Hepatocyte (in vitro differentiated cells): ENCODE data around the gene ACACA.

Source experiments
- CTCF ChIP-seq: fragments of 200-600 bp; sonication (generic); IDR thresholded peaks from 2 replicates; pipeline ENCODE4 v1.5.1; 2016; ENCODE audit warnings: antibody characterized with exemption, mild to moderate bottlenecking; ENCODE audit not compliant: poor library complexity
- EZH2 ChIP-seq: fragments of 200-600 bp; sonication (generic); IDR thresholded peaks from 2 replicates; pipeline ENCODE4 v1.6.1; 2016; ENCODE audit warnings: antibody characterized with exemption, mild to moderate bottlenecking, borderline replicate concordance

DNA sequence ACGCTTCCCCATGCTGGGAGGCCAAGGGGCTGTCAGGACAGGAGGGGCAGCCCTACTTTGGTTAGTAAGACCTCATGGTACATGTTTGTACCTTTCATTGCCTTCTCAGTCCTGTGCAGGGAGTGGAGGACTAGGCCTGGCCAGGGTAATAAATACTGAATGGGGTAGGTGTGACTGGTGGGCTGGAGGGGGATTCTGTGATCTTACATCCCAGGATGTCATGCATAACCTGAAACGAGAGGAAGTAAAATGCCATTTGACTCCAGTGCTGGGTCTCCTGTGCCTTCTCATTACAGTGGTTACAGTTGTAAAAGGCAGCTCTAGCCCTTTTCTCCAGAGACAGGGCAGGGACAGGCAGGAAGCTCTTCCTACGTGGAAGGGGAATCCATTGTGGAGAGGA, 319.7 kb downstream of the ACACA start:
- no peak for TF ChIP-seq CTCF
- TF ChIP-seq EZH2, result no peak
